Astrocyte (in vitro differentiated cells and primary cell): Measurements from ENCODE around the gene KLRK1. TPM values are rescaled to one million over a fixed set of nuclear protein-coding genes. Genes with fewer than 3 reads are reported as not detected.
"Not testable (repeated sequence)": the region's sequence is repeated elsewhere in the genome, so short reads cannot be mapped to it uniquely, and the experiment has no call there.

ENCODE experiments used
- DNase-seq: peaks from one replicate; pipeline ENCODE4 v3.0.0-alpha.2; 2010; ENCODE audit warnings: low read depth
- FAIRE-seq: peaks from 2 replicates; lab custom pipeline; 2011; peaks lifted over from hg19 to GRCh38; lab: Jason Lieb, UNC
- H2AFZ ChIP-seq: 2 replicates; pipeline ENCODE4 v1.6.0; 2012; ENCODE audit warnings: low read depth, low read length, inconsistent platforms
- H3K27ac ChIP-seq: 2 replicates; pipeline ENCODE4 v1.5.1; 2011; ENCODE audit warnings: low read depth, low read length, inconsistent platforms
- H3K27me3 ChIP-seq: 2 replicates; pipeline ENCODE4 v1.6.0; 2011; ENCODE audit warnings: low read length, inconsistent platforms; ENCODE audit not compliant: insufficient read depth
- H3K36me3 ChIP-seq: 2 replicates; pipeline ENCODE4 v1.5.1; 2011; ENCODE audit warnings: low read length, inconsistent platforms; ENCODE audit not compliant: insufficient read depth
- H3K4me1 ChIP-seq: 2 replicates; pipeline ENCODE4 v1.5.1; 2011; ENCODE audit warnings: low read length, inconsistent platforms; ENCODE audit not compliant: insufficient read depth
- H3K4me2 ChIP-seq: 2 replicates; pipeline ENCODE4 v1.6.0; 2012; ENCODE audit warnings: low read length, inconsistent platforms
- H3K4me3 ChIP-seq: 2 replicates; pipeline ENCODE4 v1.5.1; 2011; ENCODE audit warnings: low read depth, mild to moderate bottlenecking, low read length, inconsistent platforms; ENCODE audit not compliant: insufficient read depth
- H3K79me2 ChIP-seq: 2 replicates; pipeline ENCODE4 v1.6.0; 2012; ENCODE audit warnings: mild to moderate bottlenecking, low read length, inconsistent platforms; ENCODE audit not compliant: insufficient read depth
- H3K9ac ChIP-seq: 2 replicates; pipeline ENCODE4 v1.6.0; 2012; ENCODE audit warnings: mild to moderate bottlenecking, low read length, inconsistent platforms
- H3K9me3 ChIP-seq: 2 replicates; pipeline ENCODE4 v1.5.1; 2012; ENCODE audit warnings: low read depth, mild to moderate bottlenecking, low read length, inconsistent platforms; ENCODE audit not compliant: insufficient read depth
- H4K20me1 ChIP-seq: 2 replicates; pipeline ENCODE4 v1.6.0; 2012; ENCODE audit warnings: low read length, inconsistent platforms; ENCODE audit not compliant: insufficient read depth
- H3K27ac Mint-ChIP-seq: one replicate; pipeline ENCODE4 v1.8.0; 2021; ENCODE audit warnings: mild to moderate bottlenecking, mixed read lengths; ENCODE audit not compliant: unreplicated experiment
- H3K27me3 Mint-ChIP-seq: one replicate; pipeline ENCODE4 v1.8.0; 2021; ENCODE audit warnings: low read depth, mixed read lengths; ENCODE audit not compliant: unreplicated experiment
- H3K36me3 Mint-ChIP-seq: one replicate; pipeline ENCODE4 v1.8.0; 2021; ENCODE audit warnings: low read depth, mixed read lengths; ENCODE audit not compliant: unreplicated experiment
- H3K4me1 Mint-ChIP-seq: one replicate; pipeline ENCODE4 v1.8.0; 2021; ENCODE audit warnings: low read depth, mixed read lengths; ENCODE audit not compliant: unreplicated experiment
- H3K4me3 Mint-ChIP-seq: one replicate; pipeline ENCODE4 v1.8.0; 2021; ENCODE audit warnings: mild to moderate bottlenecking, moderate library complexity, mixed read lengths; ENCODE audit not compliant: unreplicated experiment
- H3K9me3 Mint-ChIP-seq: one replicate; pipeline ENCODE4 v1.8.0; 2021; ENCODE audit warnings: mild to moderate bottlenecking, mixed read lengths; ENCODE audit not compliant: unreplicated experiment
- CTCF ChIP-seq: IDR thresholded peaks from 2 replicates; pipeline ENCODE4 v1.5.1; 2011; ENCODE audit warnings: low read depth, mild to moderate bottlenecking, inconsistent platforms, low read length, moderate library complexity; ENCODE audit not compliant: insufficient read depth
- EZH2 ChIP-seq: IDR thresholded peaks from 2 replicates; pipeline ENCODE4 v1.6.1; 2012; ENCODE audit warnings: mild to moderate bottlenecking, low read length, inconsistent platforms; ENCODE audit not compliant: insufficient read depth
- total RNA-seq: library from RNA; stranded (reverse); gene quantifications from 2 replicates; pipeline ENCODE4 v1.2.1, GENCODE V29; 2021

Gene KLRK1
- total RNA-seq, 1 donor from 2014 or later: 0.73 TPM

DNA sequence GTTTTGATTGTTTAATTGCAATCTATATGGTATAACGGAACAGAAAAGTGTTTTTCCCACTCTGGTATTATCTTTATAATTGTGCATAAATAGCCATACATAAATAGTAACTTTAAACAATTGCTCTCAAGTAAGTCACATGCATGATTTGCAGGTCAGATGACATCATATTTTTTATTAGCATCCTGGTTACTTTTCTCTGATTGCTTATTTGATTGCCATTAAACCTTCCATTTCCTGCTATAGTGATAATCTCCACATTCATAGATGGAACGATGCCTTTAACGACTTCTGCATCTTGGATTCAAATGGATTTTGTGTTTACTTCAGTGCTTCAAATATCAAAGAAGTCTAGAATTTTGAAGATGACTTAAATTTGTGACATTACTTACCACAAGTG is 3.5 kb upstream of the KLRK1 start:
- Mint-ChIP-seq H3K36me3 (no peaks in the 10 kb centered on the region), H3K4me3 (no peak overlapping the region), H3K4me1 (peaks cover 17% of the 10 kb centered on the region), H3K27ac (no peak overlapping the region), H3K27me3 (no peaks in the 10 kb centered on the region), H3K9me3 (no peaks in the 10 kb centered on the region)
- Histone ChIP-seq H3K79me2 (no peaks in the 10 kb centered on the region), H3K27ac (no peak overlapping the region), H3K4me2 (no peak overlapping the region), H3K27me3 (no peaks in the 10 kb centered on the region), H3K4me1 (peaks cover 5% of the 10 kb centered on the region), H3K9ac (no peak overlapping the region), H3K9me3 (no peaks in the 10 kb centered on the region), H3K4me3 (no peak overlapping the region), H4K20me1 (no peaks in the 10 kb centered on the region), H2AFZ (no peak overlapping the region), H3K36me3 (no peaks in the 10 kb centered on the region)
- FAIRE-seq (no peak), DNase-seq (no peak)
- TF ChIP-seq CTCF (no peak), EZH2 (no peak)

DNA sequence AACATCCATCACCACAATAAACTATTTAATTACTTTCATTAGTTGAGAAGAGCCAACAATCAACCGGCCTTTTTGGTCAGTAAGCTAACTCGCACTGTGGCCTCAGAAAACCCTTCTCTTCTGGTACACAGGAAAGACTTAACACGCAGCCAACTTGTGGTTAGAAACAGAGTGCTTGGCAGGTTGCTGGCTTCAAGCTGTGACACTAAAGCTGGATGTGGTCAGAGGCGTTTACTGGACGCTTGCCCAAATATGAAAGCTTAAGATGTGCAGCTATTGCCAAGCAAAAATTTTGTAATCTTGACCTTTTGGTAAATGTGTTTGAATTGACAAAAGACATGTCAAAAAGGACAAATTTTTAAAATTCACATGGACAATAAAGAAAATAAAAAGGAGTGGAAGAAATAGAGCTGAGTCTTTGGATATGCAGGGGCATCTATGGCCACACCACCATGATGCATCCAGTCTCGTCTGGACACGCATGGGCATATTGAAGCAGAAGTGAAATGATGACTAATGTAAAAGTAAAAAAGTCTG is 2.6 kb upstream of the KLRK1 start:
- Mint-ChIP-seq H3K36me3 (no peaks in the 10 kb centered on the region), H3K9me3 (no peaks in the 10 kb centered on the region), H3K4me3 (no peak overlapping the region), H3K27me3 (no peaks in the 10 kb centered on the region), H3K4me1 (peaks cover 17% of the 10 kb centered on the region), H3K27ac (no peak overlapping the region)
- H3K9ac ChIP-seq: no peak overlapping the region
- H3K4me1 ChIP-seq: peaks cover 5% of the 10 kb centered on the region
- TF ChIP-seq EZH2: no peak
- DNase-seq (peak; percentile 90), FAIRE-seq (no peak)
- H3K9me3 ChIP-seq: no peaks in the 10 kb centered on the region
- no peak overlapping the region for H2AFZ ChIP-seq
- no peaks in the 10 kb centered on the region for H3K27me3 ChIP-seq
- no peaks in the 10 kb centered on the region for H3K79me2 ChIP-seq
- no peaks in the 10 kb centered on the region for H3K36me3 ChIP-seq
- H3K4me2 ChIP-seq: peak overlapping the region; percentile 29
- no peak overlapping the region for H3K27ac ChIP-seq
- H4K20me1 ChIP-seq: no peaks in the 10 kb centered on the region
- no peak overlapping the region for H3K4me3 ChIP-seq

- H3K4me1 Mint-ChIP-seq: peaks cover 17% of the 10 kb centered on the region
- not testable (repeated sequence) for H2AFZ ChIP-seq, H3K27me3 ChIP-seq, H4K20me1 ChIP-seq, H3K36me3 ChIP-seq, FAIRE-seq, H3K9me3 Mint-ChIP-seq, H3K27ac ChIP-seq, H3K9me3 ChIP-seq, H3K4me3 ChIP-seq, H3K9ac ChIP-seq, H3K36me3 Mint-ChIP-seq, H3K4me2 ChIP-seq, H3K4me1 ChIP-seq, H3K4me3 Mint-ChIP-seq, H3K27me3 Mint-ChIP-seq, DNase-seq, H3K79me2 ChIP-seq, H3K27ac Mint-ChIP-seq
Measured at GRCh38 chr12:10390991-10391390, 1.1 kb upstream of the KLRK1 start.
